Measurements from ENCODE around the gene RAET1G. TPM values are rescaled to one million over a fixed set of nuclear protein-coding genes. Genes with fewer than 3 reads are reported as not detected.
"Not testable (repeated sequence)": the region's sequence is repeated elsewhere in the genome, so short reads cannot be mapped to it uniquely, and the experiment has no call there.

The RAET1G gene
- polyA plus RNA-seq, 10 donors = 0.19 to 0.56 (median 0.29) TPM; not detected in 3

DNA sequence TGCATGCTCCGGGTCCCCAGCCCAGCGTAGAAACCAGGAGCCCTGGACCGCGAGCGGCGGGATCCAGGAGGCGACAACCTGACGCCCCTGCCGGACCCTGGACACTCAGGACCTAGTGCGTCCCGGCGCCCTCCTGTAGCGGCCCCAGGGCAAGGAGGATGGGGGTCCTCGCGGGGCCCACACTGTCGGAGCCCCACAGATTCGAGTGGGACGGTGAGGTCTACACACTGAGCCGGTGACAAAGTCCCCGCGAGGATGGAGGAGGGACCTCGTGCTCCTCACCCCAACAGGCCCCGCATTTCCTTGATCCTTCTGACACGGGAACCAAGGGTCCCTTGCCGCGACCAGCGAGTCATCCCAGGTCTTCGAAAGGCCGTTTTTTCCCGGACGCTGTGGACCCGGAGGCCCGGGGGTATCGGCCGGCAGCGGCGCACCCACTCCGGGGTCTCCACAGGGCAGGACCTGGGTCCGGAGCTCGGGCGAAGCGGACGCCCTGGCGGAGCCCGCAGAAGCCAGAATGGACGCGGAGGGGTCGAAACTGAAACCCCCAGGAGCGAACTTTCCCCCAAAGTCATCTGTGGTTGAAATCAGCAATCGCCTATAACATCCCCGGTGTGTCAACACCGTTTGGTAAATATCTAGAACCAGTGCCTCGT lies 31.5 kb upstream of the RAET1G start:
- DNase-seq = not testable (repeated sequence)

DNA sequence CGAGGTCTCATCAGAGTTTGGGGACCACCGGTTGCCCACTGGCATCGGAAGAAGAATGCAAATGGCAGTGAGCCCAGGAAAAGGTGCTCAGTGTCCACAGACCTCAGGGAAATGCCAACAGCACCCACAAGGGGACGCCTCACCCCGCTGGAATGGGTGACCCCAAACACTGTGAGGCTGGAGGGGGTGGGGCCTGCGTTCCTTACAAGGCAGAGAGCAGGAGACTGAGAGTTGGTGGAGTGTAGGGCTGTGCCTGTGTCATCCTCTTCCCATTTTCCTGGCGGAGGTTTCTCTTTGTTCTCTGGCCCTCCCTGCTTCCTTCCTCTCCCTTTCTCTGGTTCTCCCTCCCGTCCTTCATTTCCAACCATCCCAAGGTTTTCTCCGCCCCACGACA lies 31.0 kb upstream of the RAET1G start:
- not testable (repeated sequence) for DNase-seq

DNA sequence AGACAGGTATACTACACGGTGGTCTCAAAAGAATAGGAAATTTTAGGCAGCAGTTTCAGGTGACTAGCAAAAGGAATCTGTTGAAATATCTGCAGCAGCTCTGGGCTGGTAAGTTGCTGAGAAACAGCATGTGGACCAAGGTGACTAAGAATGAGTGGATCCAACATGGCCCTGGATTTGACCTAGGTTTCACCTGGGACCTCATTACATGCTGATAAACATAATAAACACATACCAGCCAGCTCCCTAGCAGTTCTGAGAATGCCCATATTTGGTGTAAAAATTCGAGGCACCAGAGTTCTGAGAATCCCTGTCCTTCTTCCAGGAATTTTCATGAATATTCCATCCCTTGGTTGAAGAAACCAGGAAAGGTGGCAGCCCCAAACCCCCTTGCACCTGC lies 30.5 kb upstream of the RAET1G start:
- DNase-seq = not testable (repeated sequence)

DNA sequence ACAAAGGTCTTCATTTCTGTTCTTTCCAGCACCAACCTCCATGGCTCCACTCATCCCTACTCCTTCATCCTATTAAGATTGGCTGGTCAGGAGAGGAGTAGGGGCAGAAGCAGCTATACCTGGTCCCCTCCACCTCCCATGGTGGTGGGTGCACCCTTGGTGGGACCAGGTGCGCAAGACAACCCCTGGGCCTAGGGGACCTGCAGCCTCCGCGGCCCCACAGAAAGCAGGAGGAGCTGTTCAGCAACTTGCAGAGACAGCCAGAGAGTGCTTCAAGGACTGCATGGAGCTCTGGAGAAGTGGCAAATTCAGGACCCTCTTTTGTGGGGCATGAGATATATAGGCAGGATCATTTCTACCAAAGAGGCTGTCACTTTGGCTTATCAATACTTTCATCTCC lies 28.7 kb upstream of the RAET1G start:
- no peak for DNase-seq

DNA sequence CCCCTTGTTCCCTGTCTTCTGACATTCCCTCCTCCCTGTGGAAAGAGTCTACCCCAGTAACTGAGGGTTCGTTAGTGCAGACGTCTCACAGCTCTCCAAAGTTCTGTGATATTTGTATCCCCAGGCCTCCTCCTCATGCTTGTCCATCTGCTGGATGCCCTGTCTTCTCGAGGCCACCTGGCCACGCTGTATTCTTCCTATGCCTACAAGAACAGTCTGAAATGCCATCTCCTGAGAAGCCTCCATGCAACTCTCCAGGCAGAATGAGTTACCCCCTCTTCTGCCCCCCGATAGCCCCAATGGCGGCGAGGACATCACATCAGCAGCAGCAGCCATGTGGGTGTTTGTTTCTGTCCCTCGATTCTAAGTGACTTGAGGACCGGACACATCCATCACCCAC lies 28.2 kb upstream of the RAET1G start:
- DNase-seq = no peak

DNA sequence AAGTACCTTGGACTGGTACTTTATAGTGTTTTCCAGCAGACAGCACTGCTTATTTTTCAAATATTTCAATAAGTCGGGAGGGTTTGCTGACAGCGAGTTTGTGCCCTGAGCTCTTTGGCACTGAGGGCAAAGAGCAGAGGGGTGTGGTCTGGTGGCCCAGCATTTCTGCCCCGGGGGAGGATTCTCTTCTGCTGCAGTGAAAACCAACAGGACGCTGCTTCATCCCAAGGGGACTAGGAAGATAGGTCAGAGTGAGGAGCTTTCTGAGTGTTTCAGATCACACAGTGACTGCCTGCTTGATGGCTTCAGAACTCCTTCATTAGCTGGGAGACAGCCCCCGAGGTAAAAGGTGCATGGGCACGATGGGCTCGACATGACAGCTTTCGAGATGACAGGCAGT lies 27.5 kb upstream of the RAET1G start:
- DNase-seq = no peak

DNA sequence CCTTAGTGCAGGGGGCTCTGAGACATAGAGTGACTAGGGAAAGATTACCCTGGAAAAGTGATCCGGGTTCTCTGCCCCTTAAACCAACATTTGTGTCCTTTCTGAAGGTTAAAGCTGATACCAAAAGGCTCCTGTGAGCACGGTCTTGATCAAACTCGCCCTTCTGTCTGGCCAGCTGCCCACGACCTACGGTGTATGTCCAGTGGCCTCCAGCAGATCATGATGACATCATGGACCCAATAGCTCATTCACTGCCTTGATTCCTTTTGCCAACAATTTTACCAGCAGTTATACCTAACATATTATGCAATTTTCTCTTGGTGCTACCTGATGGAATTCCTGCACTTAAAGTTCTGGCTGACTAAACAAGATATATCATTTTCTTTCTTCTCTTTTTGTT lies 25.7 kb upstream of the RAET1G start:
- no peak for DNase-seq

DNA sequence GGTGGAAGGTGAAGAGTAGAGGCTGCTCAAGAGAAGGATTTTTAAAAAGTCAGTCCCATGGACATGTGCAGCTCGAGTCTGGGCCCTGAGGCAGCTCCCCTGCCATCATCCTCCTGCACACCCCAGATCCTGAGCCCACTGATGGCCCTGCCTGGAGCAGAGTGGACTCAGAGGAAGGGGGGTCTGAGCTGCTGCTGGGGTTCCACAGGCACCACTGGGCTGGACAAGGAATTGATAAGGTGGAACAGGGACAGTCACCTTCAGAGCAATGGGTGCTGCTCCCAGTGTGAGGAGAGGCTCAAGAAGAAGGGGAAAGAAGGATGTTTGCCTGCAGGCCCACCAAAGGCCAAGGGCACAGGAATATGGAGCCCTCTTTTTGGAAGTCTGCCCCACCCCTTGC lies 25.1 kb upstream of the RAET1G start:
- no peak for DNase-seq

DNA sequence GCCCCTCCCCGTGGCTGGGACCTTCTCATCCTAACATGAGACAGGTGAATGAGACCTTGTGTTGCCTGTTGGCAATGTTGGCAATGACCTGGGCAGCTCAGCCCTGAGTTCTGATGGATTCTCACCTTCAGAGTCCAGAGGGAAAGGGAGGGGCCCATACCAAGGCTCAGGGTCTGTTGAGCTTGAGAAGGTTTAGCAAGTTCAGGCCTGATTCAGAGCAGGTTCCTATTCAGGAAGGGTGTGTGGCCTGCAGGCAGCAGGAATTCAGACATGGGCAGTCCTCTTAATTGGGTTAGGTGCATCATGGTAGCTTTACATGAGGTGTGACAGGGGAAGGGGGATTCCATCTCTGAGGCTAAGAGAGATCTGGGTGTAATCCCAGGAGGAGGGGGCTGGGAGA lies 24.6 kb upstream of the RAET1G start:
- not testable (repeated sequence) for DNase-seq

DNA sequence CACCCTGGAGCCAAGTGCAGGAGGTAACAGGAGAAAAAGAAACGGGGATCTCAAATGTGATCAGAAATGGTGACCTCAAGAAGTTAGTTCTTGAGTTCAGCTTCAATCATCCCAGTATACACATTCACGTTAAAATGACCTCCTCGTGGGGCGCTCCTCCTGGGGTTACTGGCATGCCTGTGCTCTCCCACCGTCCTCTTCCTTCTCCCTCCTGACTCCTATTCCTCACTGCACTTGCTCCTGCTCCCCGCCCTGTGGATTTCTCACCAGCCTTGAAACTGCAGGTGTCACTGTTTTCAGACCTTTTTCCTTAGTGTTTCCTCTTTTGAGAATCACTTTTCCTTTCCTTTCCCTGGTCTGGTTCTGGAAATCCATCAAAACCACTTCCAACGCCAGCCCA lies 23.7 kb upstream of the RAET1G start:
- not testable (repeated sequence) for DNase-seq

DNA sequence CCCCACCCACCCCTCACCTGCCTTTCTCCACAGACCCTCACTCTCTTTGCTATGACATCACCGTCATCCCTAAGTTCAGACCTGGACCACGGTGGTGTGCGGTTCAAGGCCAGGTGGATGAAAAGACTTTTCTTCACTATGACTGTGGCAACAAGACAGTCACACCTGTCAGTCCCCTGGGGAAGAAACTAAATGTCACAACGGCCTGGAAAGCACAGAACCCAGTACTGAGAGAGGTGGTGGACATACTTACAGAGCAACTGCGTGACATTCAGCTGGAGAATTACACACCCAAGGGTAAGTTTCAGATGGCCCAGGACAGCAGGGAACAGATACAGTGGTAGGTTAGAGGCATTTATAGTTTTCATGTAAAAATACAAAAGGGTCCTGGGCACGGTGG lies 22.4 kb upstream of the RAET1G start:
- DNase-seq = not testable (repeated sequence)

DNA sequence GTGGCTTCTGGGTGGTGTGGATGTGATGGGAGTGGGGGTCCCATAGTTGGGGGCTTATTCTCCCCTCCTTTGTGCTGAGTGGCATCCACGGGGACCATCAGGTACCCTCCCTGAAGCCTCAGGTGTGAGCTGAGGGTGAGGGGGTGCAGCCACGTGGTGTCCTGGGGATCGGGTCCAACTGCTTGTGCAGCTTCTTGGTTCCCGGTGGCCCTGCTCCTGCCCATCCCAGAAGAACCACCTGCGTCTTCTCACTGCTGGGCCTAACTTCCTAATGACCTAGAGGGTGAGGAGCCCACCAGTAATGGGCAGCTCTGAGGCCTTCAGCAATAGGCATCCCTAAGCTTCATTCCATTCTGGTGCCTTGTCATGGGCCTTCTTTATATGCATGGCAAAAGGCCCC lies 20.4 kb upstream of the RAET1G start:
- DNase-seq = not testable (repeated sequence)

DNA sequence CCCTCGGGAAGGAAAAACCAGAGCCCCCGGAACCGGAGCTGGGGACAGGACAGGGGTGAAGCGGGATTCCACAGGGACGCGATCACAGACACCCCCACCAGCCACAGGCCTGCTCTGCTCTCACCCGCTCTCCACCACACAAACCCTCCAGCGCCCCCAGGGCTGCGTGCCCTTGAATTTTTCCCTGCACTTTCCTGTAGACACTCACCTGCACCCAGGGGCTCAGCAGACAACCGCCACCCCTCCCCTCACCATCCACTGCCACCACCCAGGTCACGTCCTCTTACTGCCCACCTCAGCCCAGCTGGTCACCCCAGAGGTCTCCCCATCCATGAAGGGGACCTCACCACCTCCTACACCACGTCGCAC lies 19.5 kb upstream of the RAET1G start:
- DNase-seq = no peak

DNA sequence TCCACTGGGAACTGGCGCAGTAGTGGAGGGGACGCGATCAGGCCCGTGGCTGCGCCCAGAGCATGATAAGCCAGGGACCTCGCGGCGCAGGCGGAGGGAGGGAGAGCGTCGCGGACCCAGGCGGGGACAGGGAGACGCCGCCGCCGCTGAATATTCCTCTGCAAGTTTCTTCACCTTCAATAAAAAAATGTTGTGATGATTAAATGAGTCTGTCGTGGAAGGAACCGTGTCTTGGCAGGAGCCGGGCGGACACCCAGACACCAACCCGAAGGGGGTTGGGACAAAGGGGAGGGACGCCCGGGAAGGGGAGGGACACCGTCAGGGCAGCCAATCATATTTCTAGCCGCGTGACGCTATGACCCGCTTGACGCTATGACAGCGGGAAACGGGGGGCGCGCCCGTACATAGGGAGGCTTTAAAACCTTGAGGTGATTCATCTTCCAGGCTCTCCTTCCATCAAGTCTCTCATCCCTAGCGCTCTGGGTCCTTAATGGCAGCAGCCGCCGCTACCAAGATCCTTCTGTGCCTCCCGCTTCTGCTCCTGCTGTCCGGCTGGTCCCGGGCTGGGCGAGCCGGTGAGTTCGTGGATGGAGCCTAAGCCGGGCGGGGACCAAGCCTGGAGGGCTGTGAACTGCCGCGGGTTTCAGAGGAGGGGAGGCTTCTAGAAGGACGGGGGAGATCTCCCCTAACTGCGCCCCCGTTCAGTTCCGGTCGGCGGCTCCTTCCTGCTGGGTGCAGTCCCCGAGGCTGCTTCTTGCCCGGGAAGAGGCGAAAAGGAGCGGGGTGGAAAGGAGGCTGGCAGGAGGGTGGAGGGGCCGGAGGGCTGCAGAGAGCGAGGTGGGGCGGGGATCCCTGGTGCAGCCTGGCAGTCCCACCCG lies 18.9 kb upstream of the RAET1G start, which contains the start of gene ULBP2:
ULBP2 (plus strand) TSS at position 432 of the 878 bp plus-strand sequence; CDS start at position 491, 59 bp downstream.
- DNase-seq = peak; percentile 87 to 93 (median 93)

DNA sequence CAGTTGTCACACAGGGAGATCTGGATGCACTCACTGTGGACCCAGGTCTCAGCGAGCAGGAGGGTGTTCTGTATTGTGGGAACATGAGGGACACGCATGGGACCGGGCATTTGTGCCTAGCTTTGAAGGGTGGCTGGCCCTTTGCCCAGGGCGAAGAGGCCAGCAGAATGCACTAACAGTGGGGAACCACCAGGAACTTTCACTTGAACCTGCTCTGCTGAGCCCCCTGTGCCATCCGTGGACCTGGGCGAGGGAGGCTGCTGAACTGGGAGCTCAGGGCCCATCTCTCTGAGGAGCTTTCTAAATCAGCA lies 17.7 kb upstream of the RAET1G start:
- no peak for DNase-seq

DNA sequence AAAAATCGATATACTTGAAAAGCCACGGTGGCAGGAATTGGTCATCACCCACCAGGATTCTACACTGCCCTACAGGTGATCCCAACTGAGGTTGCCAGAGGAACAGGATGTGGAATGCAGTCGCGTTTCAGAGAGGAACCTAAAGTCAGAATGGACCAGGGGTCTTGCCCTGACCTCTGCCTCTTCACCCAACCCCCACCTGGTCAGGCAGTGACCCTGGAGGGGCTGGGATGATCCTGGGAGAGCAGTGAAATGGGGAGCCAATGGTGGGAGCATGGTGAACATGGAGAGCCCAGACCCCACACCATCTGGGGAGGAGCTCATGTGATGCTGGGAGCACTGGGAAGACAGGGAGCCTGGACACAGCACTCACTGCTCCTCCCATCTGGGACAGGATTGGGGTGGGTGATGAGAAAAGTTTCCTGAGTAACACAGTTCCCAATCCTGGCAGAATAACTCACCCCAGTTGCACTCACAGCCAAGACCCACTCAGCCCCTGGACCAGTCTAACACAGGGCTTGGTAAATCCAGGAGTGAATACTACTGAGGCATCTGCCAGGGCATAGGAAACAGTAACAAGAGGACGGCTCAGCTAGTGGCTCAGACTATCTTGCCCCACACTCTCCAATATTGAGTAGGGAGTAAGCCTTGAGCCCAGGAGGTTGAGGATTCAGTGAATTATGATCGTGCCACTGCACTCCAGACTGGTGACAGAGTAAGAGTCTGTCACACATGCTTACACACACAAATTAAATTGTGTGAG lies 17.2 kb upstream of the RAET1G start:
- no peak for DNase-seq

DNA sequence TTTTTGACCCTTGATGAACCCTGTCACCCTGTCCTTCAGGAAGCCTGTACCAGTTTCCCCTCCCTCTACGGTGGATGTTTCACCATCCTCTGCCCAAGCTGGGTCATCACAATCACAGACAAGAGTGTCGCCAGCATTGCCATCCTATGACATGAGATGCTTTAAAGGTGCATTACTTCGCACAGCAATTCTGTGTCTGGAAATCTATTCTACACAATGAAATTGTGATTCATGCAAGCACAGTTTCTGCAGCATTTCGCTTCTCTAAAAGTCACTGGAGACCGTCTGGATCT lies 16.4 kb upstream of the RAET1G start:
- DNase-seq = peak in 1 of 3 donors; percentile 26

DNA sequence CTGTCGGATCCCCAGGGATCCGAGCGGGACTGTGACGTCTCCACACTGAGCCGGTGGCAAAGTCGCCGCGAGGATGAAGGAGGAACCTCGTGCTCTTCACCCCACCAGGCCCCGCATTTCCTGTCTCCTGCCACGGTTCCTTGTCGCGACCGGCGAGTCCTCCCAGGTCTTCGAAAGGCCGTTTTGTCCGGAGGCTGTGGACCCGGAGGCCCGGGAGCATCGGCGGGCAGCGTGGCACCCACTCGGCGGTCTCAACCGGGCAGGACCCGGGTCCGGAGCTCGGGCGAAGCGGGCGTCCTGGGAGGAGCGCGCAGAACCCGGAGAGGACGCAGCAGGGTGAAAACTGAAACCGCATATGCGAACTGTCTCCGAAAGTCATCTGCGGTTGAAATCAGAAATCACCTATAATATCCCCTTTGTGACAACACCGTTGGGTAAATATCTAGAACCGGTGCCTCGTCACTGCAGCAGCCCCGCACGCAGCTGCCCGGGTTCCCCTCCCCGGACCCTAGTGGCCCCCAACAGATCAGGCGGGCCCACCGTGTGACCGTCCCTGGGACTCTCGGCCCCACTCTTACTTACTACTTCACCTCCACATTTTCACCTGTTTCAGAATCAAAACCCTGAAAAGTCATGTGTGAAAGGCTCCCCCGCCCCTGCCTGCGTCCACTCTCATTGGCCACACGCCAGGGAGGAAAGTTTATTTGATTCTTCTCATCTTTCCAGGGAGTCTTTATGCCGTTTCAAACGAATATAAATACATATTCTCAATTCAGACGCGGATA lies 15.8 kb upstream of the RAET1G start:
- DNase-seq = peak in 1 of 3 donors; percentile 52

DNA sequence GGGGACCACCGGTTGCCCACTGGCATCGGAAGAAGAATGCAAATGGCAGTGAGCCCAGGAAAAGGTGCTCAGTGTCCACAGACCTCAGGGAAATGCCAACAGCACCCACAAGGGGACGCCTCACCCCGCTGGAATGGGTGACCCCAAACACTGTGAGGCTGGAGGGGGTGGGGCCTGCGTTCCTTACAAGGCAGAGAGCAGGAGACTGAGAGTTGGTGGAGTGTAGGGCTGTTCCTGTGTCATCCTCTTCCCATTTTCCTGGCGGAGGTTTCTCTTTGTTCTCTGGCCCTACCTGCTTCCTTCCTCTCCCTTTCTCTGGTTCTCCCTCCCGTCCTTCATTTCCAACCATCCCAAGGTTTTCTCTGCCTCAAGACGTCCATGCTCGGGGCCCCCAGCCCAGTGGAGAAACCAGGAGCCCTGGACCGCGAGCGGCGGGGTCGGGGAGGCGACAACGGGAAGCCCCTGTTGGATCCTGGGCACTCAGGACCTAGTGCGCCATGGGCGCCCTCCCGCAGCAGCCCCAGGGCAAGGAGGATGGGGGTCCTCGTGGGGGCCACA lies 15.2 kb upstream of the RAET1G start:
- DNase-seq = not testable (repeated sequence)

DNA sequence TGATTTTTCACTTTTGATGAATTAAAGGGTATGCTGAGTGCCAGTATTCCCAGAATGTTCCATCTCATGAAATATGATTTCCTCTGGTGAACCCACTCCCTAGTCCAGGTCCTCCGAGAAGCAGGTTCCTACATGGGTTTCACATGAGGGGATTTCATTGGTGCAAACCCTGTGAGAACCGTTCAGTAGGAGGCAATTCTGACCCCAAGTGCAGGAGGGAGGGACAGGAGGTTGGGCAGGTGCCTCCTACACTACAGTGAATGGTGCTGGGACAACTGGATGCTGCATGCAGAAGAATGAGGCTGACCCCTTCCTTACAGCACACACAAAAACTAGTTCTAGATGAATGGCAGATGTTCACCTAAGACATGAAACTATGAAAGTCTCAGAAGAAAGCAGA lies 13.8 kb upstream of the RAET1G start:
- no peak for DNase-seq

DNA sequence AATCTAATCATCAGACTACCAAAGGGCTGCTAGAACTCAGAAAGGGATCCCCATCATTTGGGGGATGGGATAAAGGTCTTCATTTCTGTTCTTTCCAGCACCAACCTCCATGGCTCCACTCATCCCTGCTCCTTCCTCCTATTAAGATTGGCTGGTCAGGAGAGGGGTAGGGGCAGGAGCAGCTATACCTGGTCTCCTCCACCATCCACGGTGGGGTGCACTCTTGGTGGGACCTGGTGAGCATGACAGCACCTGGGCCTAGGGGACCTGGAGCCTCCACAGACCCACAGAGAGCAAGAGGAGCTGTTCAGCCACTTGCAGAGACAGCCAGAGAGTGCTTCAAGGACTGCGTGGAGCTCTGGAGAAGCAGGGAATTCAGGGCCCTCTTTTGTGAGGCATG lies 12.7 kb upstream of the RAET1G start:
- DNase-seq = no peak

DNA sequence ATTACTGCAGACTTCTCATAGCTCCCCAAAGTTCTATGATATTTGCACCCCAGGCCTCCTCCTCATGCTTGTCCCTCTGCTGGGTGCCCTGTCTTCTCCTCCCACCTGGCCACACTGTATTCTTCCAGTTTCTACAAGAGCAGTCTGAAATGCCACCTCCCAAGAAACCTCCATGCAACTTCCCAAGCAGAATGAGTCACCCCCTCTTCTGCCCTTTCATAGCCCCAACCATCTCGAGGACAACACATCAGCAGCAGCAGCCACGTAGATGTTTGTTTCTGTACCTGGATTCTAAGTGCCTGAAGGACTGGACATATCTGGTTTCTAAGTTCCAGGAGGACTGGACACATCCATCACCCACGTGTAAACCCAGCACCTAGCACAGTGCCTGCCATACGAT lies 12.3 kb upstream of the RAET1G start:
- DNase-seq = no peak
